GM12872 (cell line): ENCODE data around the gene SHISA9.

Experiments
- TF ChIP-seq, protein P1 (sequence below): IDR thresholded peaks from 3 replicates; pipeline ENCODE4 v1.5.1; 2011; ENCODE audit warnings: low read depth, mild to moderate bottlenecking, low read length, moderate library complexity; ENCODE audit not compliant: insufficient read depth

Gene SHISA9

DNA sequence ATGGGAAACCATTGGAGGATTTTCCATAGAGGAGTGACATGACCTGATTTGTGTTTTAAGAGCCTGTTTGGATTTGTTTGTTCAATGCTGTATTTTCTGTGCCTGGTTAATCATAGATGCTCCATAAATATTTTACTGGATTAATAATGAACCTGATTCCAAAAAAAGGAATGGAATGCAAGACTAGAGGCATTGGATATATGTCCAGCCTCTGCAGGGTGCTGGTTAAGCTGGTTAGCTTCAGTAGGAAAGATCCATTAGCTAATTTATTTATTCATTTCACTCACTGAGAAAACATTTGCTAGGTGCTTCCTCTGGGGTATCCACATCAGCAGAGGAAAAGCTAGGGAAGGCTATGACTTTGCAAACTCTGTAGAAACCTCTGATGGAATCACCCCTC lies 57.7 kb downstream of the SHISA9 start:
- TF ChIP-seq, protein P1, sequence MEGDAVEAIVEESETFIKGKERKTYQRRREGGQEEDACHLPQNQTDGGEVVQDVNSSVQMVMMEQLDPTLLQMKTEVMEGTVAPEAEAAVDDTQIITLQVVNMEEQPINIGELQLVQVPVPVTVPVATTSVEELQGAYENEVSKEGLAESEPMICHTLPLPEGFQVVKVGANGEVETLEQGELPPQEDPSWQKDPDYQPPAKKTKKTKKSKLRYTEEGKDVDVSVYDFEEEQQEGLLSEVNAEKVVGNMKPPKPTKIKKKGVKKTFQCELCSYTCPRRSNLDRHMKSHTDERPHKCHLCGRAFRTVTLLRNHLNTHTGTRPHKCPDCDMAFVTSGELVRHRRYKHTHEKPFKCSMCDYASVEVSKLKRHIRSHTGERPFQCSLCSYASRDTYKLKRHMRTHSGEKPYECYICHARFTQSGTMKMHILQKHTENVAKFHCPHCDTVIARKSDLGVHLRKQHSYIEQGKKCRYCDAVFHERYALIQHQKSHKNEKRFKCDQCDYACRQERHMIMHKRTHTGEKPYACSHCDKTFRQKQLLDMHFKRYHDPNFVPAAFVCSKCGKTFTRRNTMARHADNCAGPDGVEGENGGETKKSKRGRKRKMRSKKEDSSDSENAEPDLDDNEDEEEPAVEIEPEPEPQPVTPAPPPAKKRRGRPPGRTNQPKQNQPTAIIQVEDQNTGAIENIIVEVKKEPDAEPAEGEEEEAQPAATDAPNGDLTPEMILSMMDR, result no peak

- TF ChIP-seq, protein P1, result no peak
Measured at GRCh38 chr16:12961626-12962025, 60.2 kb downstream of the SHISA9 start.

GRCh38 chr16:12964461-12964860 lies 63.1 kb downstream of the SHISA9 start:
- TF ChIP-seq, protein P1, result no peak

- TF ChIP-seq, protein P1, result no peak
Measured at GRCh38 chr16:12965274-12965804, 63.9 kb downstream of the SHISA9 start.

- TF ChIP-seq, protein P1, result no peak
Measured at GRCh38 chr16:12971241-12971640, 69.8 kb downstream of the SHISA9 start.

GRCh38 chr16:12972246-12972645 lies 70.8 kb downstream of the SHISA9 start:
- TF ChIP-seq, protein P1, result no peak

DNA sequence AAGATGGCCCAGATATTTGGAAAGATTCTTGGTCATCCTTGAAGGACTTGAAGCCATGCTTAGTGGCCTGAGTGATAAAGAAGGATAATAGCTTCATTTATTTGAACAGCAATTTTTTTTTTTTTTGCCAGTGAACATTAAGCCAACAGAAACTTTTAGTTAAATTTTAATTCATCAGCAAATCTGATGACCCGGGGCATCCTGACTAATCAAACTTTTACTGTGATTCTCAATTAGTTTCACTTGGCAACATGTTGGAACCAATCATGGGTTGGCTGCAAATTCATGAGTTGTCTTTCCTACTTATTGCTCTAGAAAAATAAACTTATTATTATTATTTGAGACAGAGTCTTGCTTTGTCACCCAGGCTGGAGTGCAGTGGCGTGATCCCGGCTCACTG lies 74.4 kb downstream of the SHISA9 start:
- TF ChIP-seq, protein P1, result no peak

GRCh38 chr16:12976496-12976895 lies 75.1 kb downstream of the SHISA9 start:
- TF ChIP-seq, protein P1, result no peak
